AG09319 (cell line): ENCODE data around the gene SHISA9.

ENCODE experiments used
- DNase-seq: peaks from one replicate; pipeline ENCODE4 v3.0.0-alpha.2; 2010; ENCODE audit warnings: low read depth; ENCODE audit errors: extremely low read depth
- CTCF ChIP-seq: IDR thresholded peaks from 2 replicates; pipeline ENCODE4 v1.5.1; 2011; ENCODE audit warnings: low read depth, mild to moderate bottlenecking, inconsistent platforms, low read length, moderate library complexity

SHISA9 gene

GRCh38 chr16:13153696-13154095 lies 252.3 kb downstream of the SHISA9 start:
- no peak for DNase-seq
- no peak for TF ChIP-seq CTCF

DNA sequence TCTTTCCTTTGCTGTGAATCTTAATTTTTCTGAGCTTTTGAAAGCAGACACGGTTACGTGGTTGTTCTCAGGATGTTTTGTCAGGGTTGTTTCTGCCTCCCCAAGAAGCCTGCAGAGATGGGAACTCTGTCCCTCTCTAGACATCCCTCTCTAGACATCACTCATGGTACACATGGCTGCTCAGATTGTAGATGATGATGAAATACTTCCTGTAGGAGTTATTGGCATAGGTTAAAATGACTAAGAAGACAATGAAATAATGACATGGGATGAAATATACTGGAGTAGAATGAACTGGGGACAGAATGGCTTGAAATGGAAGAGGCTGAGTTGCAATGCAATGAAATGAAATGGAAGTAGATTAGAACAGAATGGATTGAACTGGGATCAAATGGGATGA lies 253.4 kb downstream of the SHISA9 start:
- no peak for TF ChIP-seq CTCF
- DNase-seq = no peak

- DNase-seq = no peak
- no peak for TF ChIP-seq CTCF
These were observed 254.0 kb downstream of the SHISA9 start for GRCh38 chr16:13155377-13155776.

DNA sequence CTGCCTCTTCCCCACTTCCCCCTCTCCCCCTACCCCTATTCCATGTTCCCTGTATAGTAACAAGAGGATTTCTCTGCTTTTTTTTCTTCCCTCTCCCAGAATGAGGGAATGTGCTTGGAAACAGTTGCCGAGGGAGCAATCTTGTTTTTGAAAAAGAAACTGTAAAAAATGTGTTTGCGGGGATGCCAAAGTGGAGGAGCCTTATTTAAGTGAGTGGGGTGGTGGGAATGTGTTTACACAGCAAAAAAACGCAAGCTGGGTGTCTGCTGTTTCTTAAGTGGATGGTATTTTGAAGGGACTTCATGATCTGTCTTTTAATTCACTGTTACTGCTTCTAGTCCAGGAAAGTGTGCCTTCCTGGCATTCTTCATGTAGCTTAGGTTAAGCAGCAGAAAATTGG lies 254.4 kb downstream of the SHISA9 start:
- TF ChIP-seq CTCF = no peak
- no peak for DNase-seq

DNA sequence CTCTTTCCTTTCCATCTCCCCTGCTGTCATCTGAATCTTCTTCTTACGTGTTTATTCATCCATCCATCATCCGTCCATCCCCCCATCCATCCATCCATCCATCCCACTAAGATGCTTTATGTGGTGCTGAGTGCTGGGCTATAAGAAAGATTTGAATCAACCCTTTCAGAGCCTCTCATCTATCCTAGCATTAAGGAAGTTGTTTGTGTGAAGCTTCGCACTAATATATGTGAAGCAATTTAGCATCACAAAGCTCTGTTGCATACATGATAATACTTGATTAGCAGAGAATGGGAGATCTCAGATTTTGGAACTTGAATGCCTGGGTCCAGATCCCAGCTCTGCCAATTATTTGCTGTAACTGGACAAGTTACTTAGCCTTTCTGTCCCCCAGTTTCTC lies 255.7 kb downstream of the SHISA9 start:
- DNase-seq = no peak
- TF ChIP-seq CTCF = no peak

GRCh38 chr16:13158427-13158826 lies 257.0 kb downstream of the SHISA9 start:
- TF ChIP-seq CTCF = no peak
- DNase-seq = no peak

GRCh38 chr16:13165024-13165423 lies 263.6 kb downstream of the SHISA9 start:
- no peak for DNase-seq
- no peak for TF ChIP-seq CTCF

GRCh38 chr16:13168091-13168572 lies 266.7 kb downstream of the SHISA9 start:
- no peak for DNase-seq
- TF ChIP-seq CTCF = no peak
